ENCODE results near the gene CAPRIN1.

Gene CAPRIN1

DNA sequence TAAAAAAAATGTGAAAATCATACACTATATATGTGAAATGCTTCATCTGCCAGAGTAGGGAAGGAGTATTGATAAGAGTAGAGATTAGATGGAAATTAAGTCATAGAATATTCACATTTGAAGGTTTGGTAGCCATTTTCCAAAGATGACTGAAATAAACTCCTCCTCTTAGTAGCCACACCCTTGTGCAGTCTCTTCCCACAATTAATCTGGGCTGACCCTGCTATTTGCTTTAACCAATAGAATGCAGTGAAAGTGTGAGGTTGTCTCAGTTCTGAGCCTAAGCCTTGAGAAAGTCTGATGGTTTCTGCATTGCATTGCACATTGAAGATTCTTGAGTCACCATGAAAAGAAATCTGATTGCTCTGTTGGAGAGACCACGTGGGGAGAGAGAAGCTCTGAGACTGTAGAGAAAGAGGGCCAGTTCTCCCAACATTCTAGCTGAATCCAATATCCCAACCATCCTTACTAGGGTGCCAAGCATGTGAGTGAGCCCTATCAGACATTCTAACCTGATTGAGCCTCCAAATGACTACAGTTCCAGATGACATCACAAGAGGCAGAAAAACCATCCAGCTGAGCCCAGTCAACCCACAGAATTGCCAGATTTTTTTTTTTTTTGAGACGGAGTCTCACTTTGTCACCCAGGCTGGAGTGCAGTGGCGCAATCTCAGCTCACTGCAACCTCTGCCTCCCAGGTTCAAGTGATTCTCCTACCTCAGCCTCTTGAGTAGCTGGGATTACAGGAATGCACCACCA lies 29.4 kb upstream of the CAPRIN1 start:
- TF ChIP-seq, protein P1, sequence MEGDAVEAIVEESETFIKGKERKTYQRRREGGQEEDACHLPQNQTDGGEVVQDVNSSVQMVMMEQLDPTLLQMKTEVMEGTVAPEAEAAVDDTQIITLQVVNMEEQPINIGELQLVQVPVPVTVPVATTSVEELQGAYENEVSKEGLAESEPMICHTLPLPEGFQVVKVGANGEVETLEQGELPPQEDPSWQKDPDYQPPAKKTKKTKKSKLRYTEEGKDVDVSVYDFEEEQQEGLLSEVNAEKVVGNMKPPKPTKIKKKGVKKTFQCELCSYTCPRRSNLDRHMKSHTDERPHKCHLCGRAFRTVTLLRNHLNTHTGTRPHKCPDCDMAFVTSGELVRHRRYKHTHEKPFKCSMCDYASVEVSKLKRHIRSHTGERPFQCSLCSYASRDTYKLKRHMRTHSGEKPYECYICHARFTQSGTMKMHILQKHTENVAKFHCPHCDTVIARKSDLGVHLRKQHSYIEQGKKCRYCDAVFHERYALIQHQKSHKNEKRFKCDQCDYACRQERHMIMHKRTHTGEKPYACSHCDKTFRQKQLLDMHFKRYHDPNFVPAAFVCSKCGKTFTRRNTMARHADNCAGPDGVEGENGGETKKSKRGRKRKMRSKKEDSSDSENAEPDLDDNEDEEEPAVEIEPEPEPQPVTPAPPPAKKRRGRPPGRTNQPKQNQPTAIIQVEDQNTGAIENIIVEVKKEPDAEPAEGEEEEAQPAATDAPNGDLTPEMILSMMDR (IDR thresholded peaks at IDR 0.05; ENCODE audit: extremely low read depth, missing control alignments), result no peak
- no peak for DNase-seq (ENCODE audit: low spot score)

DNA sequence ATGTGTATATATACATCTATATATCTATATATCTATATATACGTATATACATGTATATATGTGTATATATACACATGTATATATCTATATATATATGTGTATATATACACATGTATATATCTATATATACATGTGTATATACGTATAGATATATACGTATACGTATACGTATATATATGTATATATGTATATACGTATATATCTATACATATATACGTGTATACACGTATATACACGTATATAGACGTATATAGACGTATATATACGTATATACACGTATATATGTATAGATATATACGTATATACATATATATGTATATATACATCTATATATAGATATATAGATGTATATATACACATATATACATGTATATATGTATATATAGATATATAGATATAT lies 25.1 kb upstream of the CAPRIN1 start:
- TF ChIP-seq, protein P1 (IDR thresholded peaks at IDR 0.05; ENCODE audit: extremely low read depth, missing control alignments), result no peak
- DNase-seq (ENCODE audit: low spot score), result no peak

DNA sequence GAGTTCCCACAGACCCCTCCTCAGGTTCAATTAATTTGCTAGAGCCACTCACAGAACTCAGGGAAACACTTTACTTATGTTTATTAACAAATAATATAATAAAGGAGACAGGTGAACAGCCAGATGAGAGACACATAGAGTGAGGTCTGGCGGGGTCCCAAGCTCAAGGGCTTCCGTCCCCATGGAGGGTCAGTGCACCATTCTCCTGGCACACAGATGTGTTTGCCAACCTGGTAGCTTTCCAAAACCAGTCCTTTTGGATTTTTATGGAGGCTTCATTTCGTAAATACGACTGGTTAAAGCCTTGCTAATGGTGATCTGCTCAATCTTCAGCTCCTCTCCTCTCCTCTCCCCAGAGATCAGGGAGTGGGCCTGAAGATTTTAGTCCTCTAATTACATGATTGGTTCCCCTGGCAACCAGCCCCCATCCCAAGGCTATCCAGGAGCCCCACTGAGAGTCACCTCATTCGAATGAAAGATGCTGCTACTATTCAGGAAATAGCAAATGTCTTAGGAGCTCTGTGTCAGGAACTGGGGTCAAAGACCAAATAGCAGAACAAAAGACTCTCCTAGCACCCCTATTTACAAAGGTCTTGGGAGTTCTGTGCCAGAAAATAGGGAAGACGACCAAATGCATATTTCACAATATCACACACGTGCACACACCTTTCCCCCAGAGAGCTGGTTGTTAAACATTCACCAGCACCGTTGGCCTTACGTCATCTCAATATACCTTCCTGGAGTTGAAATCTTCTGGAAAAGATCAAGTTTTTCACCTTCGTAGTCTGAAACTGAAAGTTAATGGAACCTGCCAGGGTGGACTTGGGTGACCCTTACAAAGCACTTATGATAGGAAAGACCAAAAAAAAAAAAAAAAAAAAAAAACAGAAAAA lies 23.8 kb upstream of the CAPRIN1 start:
- TF ChIP-seq, protein P1 (IDR thresholded peaks at IDR 0.05; ENCODE audit: extremely low read depth, missing control alignments), result no peak
- DNase-seq (ENCODE audit: low spot score), result no peak

DNA sequence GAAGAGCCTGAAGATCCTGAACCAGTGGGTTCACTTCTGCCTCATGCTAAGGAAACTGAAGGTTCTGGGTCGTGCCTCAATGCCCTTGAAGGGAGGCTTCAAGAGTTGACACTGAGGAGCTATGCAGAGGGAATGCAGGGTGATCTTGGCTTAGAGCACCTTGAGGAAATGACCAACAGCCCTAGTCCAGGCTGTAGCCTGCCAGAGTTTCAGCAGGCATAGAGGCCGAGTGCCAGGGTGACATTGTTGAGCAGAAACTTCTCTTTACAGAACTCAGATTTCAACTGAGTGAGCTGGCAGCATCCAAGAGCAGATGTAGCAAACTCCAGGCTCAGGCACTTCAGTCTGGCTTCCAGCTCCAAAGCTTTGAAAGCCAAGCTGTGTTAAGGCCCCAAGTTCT lies 23.1 kb upstream of the CAPRIN1 start:
- TF ChIP-seq, protein P1 (IDR thresholded peaks at IDR 0.05; ENCODE audit: extremely low read depth, missing control alignments), result no peak
- no peak for DNase-seq (ENCODE audit: low spot score)

DNA sequence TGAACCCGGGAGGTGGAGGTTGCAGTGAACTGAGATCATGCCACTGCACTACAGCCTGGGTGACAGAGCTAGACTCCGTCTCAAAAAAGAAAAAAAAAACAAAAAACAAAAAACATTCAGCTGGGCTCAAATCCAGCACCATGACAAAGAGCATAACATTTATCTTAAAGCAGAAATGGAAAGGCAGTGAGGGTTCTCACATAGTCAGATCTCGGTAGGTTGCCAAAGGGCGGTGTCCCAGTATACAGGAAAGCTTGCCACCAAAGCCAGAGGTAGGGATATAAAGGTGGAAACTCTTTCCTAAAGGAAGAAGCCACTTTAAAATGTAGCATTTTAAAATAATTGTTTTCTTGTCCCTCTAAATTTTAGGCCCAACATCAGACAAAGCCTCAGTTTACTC lies 22.4 kb upstream of the CAPRIN1 start:
- TF ChIP-seq, protein P1 (IDR thresholded peaks at IDR 0.05; ENCODE audit: extremely low read depth, missing control alignments), result no peak
- no peak for DNase-seq (ENCODE audit: low spot score)

DNA sequence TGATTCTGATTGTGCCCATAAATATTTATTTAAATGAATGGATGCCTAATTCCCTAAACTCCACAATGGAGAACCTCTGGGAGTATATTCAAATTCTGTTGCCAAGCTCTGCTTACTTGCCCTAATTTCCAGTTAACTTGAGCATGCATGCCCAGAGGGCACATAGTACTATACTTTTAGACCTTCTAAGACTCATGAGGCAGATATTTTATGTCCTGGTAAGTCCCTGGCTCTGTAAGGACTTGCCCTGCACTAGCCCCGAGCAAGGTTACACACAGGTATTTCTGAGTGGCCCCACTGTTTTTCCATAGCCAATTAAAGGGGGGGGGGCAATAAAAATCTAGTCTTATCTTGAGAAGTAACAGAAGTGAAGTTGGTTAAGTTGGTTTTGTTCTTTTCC lies 21.1 kb upstream of the CAPRIN1 start:
- DNase-seq (ENCODE audit: low spot score), result no peak
- TF ChIP-seq, protein P1 (IDR thresholded peaks at IDR 0.05; ENCODE audit: extremely low read depth, missing control alignments), result no peak

DNA sequence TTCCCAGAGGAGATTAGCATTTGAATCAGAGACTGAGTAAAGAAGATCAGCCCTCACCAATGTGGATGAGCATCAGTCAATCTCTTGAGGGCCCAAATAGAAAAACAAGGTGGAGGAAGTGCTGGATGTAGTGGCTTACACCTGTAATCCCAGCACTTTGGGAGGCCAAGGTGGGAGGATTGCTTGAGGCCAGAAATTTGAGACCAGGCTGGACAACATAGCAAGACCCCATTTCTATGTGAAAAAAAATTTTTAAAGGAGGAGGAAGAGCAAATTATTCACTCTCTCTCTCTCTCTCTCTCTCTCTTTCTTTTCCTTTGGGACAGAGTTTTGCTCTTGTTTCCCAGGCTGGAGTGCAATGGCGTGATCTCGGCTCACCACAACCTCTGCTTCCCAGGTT lies 18.1 kb upstream of the CAPRIN1 start:
- no peak for DNase-seq (ENCODE audit: low spot score)
- TF ChIP-seq, protein P1 (IDR thresholded peaks at IDR 0.05; ENCODE audit: extremely low read depth, missing control alignments), result no peak
